Stimulated activated CD4-positive, alpha-beta T cell treated with anti-CD3 and anti-CD28 coated beads, Interleukin-15, amount 100 ng/mL, for 24 hours (primary cell): ENCODE data around the gene CGREF1.
A peak's percentile ranks its signal among the peaks of the same experiment; 100 is the strongest.

ENCODE experiments used
- DNase-seq: peaks from one replicate; pipeline ENCODE4 v3.0.0-alpha.2; 2020

Gene CGREF1, protein sequence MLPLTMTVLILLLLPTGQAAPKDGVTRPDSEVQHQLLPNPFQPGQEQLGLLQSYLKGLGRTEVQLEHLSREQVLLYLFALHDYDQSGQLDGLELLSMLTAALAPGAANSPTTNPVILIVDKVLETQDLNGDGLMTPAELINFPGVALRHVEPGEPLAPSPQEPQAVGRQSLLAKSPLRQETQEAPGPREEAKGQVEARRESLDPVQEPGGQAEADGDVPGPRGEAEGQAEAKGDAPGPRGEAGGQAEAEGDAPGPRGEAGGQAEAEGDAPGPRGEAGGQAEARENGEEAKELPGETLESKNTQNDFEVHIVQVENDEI

GRCh38 chr2:27118525-27119329, at the start of gene CGREF1:
TSS of gene CGREF1 (minus strand) at chr2:27119128. CDS start at chr2:27104366, 14,762 bp downstream.
- peak; percentile 46 for DNase-seq

GRCh38 chr2:27164960-27165763, 46.2 kb upstream of the CGREF1 start:
- DNase-seq = no peak

DNA sequence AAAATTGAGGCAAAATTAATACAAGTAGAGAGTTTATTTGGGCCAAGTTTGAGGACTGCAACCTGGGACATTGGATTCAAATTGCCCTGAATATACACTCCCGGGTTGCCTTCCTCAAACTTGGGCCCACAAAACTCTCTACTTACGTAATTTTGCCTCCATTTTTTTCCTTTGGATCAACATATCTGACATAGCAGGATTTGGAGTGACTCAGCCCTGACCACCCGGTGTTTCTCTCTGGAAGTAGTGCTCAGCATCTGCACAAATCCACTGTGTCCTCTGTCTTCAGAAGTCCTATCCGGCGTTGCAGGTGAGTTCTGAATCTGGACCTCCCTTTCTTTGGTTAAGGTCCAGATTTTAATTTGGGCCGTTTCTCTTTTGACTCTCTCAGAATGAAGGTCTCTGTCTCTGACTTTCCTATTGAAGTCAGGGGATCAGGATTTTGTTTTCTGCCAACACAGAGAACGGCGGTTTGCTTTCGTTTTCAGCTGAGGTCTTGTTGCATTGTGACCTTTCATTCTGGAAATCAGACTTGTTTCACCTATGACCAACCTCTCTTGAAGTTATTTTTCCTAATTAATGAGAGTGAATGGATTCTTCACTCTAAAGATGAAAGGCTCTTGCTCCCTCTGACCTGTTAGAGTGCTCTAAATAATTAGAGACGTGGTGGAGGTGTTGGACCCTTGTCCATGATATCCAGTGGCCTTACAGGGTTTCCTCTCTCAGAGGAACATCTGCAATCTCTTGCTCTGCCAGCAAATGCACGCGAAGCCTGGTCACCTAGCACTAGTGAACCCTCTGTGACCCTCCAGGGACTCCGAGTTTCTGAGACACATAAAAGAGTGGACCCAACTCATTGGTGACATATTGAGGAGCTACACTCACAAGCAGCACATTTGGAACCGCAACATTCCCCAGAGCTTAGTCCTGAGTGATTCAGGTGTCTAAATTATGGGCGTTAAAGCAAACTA, 43.5 kb upstream of the CGREF1 start:
- no peak for DNase-seq

DNA sequence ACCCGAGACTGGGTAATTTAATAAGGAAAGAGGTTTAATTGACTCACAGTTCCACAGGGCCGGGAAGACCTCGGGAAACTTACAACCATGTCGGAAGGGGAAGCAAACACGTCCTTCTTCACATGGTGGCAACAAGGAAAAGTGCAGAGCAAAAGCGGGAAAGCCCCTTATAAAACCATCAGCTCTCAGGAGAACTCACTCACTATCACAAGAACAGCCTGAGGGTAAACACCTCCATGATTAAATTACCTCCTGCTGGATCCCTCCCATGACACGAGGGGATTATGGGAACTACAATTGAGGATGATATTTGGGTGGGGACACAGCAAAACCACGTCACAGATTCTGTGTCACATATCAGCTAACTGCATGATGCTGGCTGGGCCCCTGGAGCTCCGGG, 41.3 kb upstream of the CGREF1 start:
- DNase-seq = no peak

DNA sequence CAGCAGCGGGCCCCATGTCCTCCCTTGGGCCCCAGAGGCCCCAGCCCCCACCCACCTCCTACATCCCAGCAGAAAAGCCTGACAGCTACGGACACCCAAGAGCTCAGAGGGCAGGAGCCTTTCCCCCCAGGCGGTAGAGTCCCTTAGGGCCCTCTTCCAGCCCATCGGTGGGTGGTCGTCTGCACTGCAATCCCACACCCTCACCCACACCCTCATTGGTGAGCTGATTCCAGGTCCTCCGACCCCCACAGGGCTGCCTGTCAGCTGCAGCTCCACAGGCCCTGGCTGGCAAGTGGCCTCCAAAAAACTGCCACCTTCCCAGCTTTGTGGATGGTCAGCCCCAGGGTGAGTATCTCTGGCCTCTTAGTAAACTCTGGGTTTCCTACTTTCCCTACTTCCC, 40.3 kb upstream of the CGREF1 start:
- DNase-seq = no peak

- no peak for DNase-seq
Measured at GRCh38 chr2:27158468-27158867, 39.5 kb upstream of the CGREF1 start.

DNA sequence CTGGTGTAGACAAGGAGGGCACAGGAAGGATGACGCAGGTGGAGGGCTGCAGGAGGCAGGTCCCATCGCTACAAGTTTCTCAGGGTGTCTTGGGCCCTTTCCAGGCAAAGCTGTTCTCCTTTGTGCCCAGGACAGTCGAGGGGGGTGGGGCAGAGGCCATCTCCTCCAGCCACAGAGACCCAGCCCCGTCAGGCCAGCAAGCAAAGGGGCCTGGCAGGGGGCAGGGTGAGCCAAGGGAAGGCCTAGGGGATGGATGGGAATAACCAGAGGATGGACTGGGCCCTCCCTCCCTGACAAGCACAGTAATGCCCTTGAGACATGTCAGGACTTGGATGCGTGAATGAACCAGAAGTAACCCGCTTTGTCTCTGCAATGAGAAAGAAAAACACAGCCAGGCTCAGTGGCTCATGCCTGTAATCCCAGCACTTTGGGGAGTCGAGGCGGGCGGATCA, 36.2 kb upstream of the CGREF1 start:
- no peak for DNase-seq

GRCh38 chr2:27154488-27154887, 35.6 kb upstream of the CGREF1 start:
- no peak for DNase-seq

DNA sequence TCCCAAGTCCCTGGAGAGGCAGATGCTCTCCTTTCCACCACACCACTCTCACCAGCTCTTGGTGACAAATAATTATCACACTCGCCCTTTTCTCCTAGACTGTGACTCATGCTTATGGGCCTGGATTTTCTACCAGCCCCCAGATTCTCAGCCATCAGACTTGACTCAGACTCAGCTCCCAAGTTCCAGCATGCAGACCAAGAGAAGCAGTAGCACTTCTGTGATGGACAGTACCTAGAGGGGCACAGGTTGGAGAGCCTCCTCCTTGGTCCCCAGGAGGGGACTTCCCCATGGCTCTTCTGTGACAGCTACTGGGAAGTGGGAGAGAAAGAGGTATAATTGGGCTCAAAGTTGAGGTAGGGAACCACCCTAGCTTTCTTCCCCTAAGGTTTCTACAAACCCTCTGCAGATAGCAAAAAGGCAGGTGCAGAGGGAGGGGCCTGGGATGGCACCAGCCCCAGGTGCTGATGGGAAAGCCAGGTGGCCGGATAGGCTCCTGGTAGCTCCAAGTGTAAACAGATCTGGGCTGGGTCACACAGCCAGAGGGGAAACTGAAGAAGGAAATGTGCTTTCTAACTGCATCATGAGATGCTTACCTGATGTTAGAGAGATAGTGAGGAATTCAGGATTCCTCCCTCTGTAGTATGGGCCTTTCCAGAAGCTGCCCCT, 34.0 kb upstream of the CGREF1 start:
- no peak for DNase-seq

DNA sequence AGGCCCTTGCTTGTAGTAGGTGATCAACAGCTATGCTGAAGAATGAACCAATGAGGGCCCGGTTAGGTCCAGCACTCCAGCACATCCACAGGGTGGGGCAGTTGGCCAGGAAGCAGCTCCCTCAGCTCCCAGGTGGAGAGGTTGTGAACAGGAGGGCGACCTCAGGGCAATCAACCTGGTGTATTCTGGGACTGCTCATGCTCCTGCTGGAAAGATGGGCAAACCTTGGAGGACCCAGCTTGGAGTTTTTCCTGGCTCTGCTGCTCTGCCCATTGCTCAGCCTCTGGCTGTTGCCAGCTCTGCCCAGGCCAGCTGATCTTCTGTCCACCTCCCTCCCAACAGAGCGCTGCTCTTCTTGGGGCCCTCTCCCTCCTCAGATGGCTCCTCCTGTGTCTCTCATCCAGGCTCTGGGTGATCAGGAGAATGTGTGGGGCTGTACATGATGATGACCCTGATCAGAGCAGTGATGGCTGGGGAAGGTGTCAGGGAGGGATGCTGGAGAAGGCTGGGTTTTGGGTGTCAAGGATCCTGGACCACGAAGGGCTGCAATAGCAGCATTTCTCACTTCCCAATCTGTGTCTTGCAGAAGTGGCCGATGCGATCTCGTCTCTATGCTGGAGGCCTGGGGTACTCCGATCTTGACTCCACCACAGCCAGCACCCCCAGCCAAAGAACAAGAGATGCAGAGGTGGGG, 33.3 kb upstream of the CGREF1 start:
- DNase-seq = no peak

- DNase-seq = no peak
Measured at GRCh38 chr2:27150639-27151230, 31.8 kb upstream of the CGREF1 start.

DNA sequence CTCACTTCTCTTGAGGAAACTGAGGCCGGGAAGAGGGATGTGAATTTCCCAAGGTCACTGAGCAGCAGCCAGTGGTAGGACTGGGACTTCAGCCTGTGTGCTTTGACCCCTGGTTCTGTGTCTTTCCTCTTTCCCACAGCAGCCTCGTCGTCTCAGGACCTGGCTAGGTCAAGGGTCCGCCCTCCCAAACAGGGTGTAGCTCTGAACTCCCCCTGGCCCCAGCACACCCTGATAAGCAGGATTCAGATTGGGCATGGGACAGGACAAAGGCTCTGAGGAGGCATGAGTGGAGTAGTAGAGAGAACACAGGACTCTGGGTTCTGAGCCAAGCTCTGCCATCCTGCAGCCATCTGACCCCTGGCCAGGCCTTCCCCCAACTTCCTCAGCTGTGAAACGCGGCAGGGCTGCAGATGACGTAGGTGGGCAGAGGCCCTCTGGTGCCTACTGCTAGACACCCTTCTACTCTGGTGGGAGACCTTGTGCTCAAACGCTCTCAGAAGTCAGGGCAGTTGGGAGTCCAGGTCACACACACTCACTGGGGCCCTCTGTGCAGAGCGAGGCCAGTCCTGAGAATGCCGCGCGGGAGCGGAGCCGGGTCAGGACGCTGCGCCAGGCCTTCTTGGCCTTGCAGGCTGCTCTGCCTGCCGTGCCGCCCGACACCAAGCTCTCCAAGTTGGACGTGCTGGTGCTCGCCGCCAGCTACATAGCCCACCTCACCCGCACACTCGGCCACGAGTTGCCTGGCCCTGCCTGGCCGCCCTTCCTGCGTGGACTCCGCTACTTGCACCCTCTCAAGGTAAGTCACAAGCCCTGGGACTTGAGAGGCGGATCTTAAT, 30.9 kb upstream of the CGREF1 start:
- DNase-seq = no peak

DNA sequence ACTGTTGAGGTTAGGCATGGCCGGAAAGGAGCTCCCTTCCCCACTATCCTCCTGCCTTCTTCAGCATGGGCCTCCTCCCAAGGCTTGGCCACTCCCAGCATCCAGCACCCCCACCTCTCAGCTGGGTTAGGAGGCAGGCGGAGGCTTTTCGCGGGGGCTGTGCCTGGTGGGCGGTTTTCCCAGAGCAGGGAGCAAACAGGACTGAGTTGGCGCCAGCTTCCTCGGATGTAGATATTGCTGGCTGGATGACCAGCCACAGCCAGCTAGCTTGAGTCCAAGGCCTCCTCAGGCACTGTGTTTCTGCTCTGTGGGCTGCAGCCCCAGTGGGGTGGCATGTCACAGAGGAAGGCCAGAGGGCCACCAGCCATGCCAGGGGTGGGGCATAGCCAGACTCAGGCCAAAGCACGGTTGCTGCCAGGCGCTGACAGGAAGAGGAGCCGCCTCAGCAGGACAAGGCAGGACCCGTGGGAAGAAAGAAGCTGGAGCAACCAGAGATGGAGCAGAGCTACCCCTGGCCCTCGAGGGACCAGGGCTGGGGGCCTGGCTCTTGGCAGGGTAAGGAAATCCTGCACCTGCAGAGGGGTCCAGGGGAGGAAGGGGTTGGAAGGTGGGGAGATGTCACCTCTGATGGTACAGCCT, 30.0 kb upstream of the CGREF1 start, which contains the start of gene TCF23:
TSS of gene TCF23 (plus strand) at position 204 of the 639 bp plus-strand sequence. CDS start at position 334, 130 bp downstream.
- DNase-seq = no peak

DNA sequence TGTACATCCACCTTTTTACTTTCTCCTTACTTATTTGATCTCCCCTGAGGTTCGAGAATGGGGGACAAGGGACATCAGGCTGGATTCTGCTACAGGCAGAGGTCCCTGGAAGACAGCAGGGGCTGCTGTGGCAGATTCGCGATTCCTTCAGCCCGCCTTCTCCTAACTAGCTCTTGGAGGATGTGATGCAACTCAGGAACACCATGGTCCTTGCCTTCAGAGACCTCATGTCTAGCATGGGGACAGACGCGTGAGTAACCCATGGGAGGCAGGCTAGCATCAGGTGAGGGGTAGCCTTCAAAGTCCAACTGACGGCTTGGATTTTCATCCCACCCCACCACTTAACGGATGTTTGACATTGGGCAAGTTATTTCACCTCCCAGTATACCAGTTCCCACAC, 29.0 kb upstream of the CGREF1 start:
- no peak for DNase-seq

DNA sequence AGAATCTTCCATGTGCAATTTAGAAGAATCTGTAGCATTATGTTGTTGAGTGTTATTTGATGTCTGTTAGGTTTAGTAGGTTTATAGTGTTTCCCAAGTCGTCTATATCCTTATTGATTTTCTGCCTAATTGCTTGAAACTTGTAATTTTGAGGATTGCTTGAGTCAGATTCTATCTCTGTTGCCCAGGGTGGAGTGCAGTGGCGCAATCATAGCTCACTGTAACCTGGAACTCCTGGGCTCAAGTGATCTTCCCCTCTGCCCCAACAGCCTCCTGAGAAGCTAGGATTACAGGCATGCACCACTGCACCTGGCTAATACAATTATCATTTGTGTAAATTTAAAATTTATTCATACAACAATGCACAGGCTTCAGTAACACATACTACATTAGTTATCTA, 26.8 kb upstream of the CGREF1 start:
- DNase-seq = no peak

DNA sequence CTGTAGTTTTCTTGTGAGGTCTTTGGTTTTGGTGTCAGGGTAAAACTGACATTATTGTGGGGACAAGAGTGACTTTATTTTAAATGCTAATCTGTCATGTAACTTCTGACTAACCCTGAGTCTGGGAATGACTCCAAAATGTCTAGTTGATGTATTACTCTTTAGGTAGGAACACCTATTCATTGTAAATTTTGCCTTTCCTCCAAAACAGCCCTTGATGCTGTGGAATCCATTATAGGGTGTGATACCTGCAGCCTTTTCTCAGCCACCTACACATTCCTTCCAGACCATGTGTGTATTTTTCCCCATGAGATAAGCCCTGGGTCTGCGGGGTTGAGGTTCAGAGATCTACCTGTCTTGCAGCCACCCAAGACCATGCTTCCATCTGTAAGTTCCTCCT, 24.4 kb upstream of the CGREF1 start:
- DNase-seq = no peak

GRCh38 chr2:27139310-27139709, 20.4 kb upstream of the CGREF1 start, which contains the start of gene PRR30:
TSS of gene PRR30 (minus strand) at chr2:27139410. CDS start at chr2:27138329, 1,081 bp downstream.
- DNase-seq = no peak

GRCh38 chr2:27138111-27138510, 19.2 kb upstream of the CGREF1 start:
- no peak for DNase-seq
